Loucy (cell line): ENCODE measurements around the gene CISTR.

ENCODE experiments used
- H2AFZ ChIP-seq: fragments of 200-600 bp; sonication (generic); 2 replicates; pipeline ENCODE4 v1.6.0; 2016; ENCODE audit warnings: antibody characterized with exemption, mild to moderate bottlenecking, low read length, moderate library complexity
- H3F3A ChIP-seq: fragments of 200-600 bp; 2 replicates; pipeline ENCODE4 v1.6.0; 2016; ENCODE audit warnings: antibody characterized with exemption, low read depth, mild to moderate bottlenecking
- H3K27me3 ChIP-seq: fragments of 200-600 bp; sonication (generic); 2 replicates; pipeline ENCODE4 v1.6.1; 2014; ENCODE audit warnings: low read length, mild to moderate bottlenecking; ENCODE audit not compliant: insufficient read depth, poor library complexity, severe bottlenecking
- H3K36me3 ChIP-seq: fragments of 200-600 bp; sonication (generic); 2 replicates; pipeline ENCODE4 v1.6.1; 2016; ENCODE audit warnings: low read length; ENCODE audit not compliant: insufficient read depth
- H3K4me1 ChIP-seq: fragments of 200-600 bp; sonication (generic); 2 replicates; pipeline ENCODE4 v1.5.1; 2014; ENCODE audit warnings: low read length, mild to moderate bottlenecking; ENCODE audit not compliant: insufficient read depth, poor library complexity, severe bottlenecking
- H3K4me2 ChIP-seq: fragments of 200-600 bp; sonication (generic); 2 replicates; pipeline ENCODE4 v1.6.0; 2014; ENCODE audit warnings: antibody characterized with exemption, low read length, low read depth, mild to moderate bottlenecking; ENCODE audit not compliant: poor library complexity, severe bottlenecking
- H3K4me3 ChIP-seq: fragments of 200-600 bp; sonication (generic); 2 replicates; pipeline ENCODE4 v1.5.1; 2014; ENCODE audit warnings: low read length, mild to moderate bottlenecking, mixed read lengths; ENCODE audit not compliant: poor library complexity, severe bottlenecking
- H3K79me2 ChIP-seq: fragments of 200-600 bp; sonication (generic); 2 replicates; pipeline ENCODE4 v1.6.1; 2014; ENCODE audit warnings: low read length; ENCODE audit not compliant: insufficient read depth
- H3K9ac ChIP-seq: fragments of 200-600 bp; sonication (generic); 2 replicates; pipeline ENCODE4 v1.6.0; 2014; ENCODE audit warnings: mild to moderate bottlenecking, low read depth, low read length, moderate library complexity; ENCODE audit not compliant: poor library complexity, severe bottlenecking
- H3K9me2 ChIP-seq: fragments of 200-600 bp; sonication (generic); replicated peaks from 2 replicates; pipeline ENCODE4 v1.6.1; 2016; ENCODE audit warnings: low read depth, low read length, mixed read lengths
- H3K9me3 ChIP-seq: fragments of 200-600 bp; sonication (generic); 2 replicates; pipeline ENCODE4 v1.6.1; 2014; ENCODE audit warnings: mild to moderate bottlenecking, antibody characterized with exemption, low read length, low read depth; ENCODE audit not compliant: insufficient read depth
- H4K20me1 ChIP-seq: fragments of 200-600 bp; sonication (generic); 2 replicates; pipeline ENCODE4 v1.6.0; 2014; ENCODE audit warnings: antibody characterized with exemption, low read length, mild to moderate bottlenecking; ENCODE audit not compliant: insufficient read depth, poor library complexity, severe bottlenecking
- CTCF ChIP-seq: fragments of 200-600 bp; sonication (generic); conservative IDR thresholded peaks from 2 replicates; pipeline ENCODE4 v1.5.1; 2014; ENCODE audit warnings: mild to moderate bottlenecking, antibody characterized with exemption, low read length
- EZH2phosphoT487 ChIP-seq: fragments of 200-600 bp; IDR thresholded peaks from 2 replicates; pipeline ENCODE4 v1.6.1; 2018; ENCODE audit warnings: antibody characterized with exemption, mild to moderate bottlenecking, moderate library complexity, borderline replicate concordance

CISTR gene

GRCh38 chr12:53777936-53778644, 26.3 kb upstream of the CISTR start:
- Histone ChIP-seq H3K79me2 (no peaks in the 10 kb centered on the region), H2AFZ (no peak overlapping the region), H3K27me3 (no peaks in the 10 kb centered on the region), H3K4me2 (no peak overlapping the region), H3K9ac (no peak overlapping the region), H3K36me3 (no peaks in the 10 kb centered on the region), H3F3A (no peaks in the 10 kb centered on the region), H3K4me3 (no peak overlapping the region), H3K9me3 (no peaks in the 10 kb centered on the region), H3K9me2 (no peaks in the 10 kb centered on the region), H3K4me1 (no peaks in the 10 kb centered on the region), H4K20me1 (no peaks in the 10 kb centered on the region)
- TF ChIP-seq EZH2phosphoT487 (no peak), CTCF (no peak)

GRCh38 chr12:53777412-53777811, 25.6 kb upstream of the CISTR start:
- H3K27me3 ChIP-seq = no peaks in the 10 kb centered on the region
- no peaks in the 10 kb centered on the region for H3K4me1 ChIP-seq
- no peak overlapping the region for H3K9ac ChIP-seq
- no peaks in the 10 kb centered on the region for H3K79me2 ChIP-seq
- H3K9me3 ChIP-seq = no peaks in the 10 kb centered on the region
- no peaks in the 10 kb centered on the region for H3K9me2 ChIP-seq
- no peaks in the 10 kb centered on the region for H3K36me3 ChIP-seq
- no peak overlapping the region for H2AFZ ChIP-seq
- H3K4me2 ChIP-seq = no peak overlapping the region
- H3F3A ChIP-seq = no peaks in the 10 kb centered on the region
- TF ChIP-seq EZH2phosphoT487 = no peak
- H4K20me1 ChIP-seq = no peaks in the 10 kb centered on the region
- no peak overlapping the region for H3K4me3 ChIP-seq

GRCh38 chr12:53776872-53777271, 25.1 kb upstream of the CISTR start:
- Histone ChIP-seq H3F3A (no peaks in the 10 kb centered on the region), H3K9me3 (no peaks in the 10 kb centered on the region), H3K4me1 (no peaks in the 10 kb centered on the region), H3K9ac (no peak overlapping the region), H3K79me2 (no peaks in the 10 kb centered on the region), H3K27me3 (no peaks in the 10 kb centered on the region), H3K9me2 (no peaks in the 10 kb centered on the region), H3K4me2 (no peak overlapping the region), H3K4me3 (no peak overlapping the region), H4K20me1 (no peaks in the 10 kb centered on the region), H2AFZ (no peak overlapping the region), H3K36me3 (no peaks in the 10 kb centered on the region)
- TF ChIP-seq CTCF = no peak
- TF ChIP-seq EZH2phosphoT487 = no peak
